ENCODE results near the gene PLAC8. TPM values are rescaled to one million over a fixed set of nuclear protein-coding genes. Genes with fewer than 3 reads are reported as not detected.

The PLAC8 gene
- total and polyA plus RNA-seq, 2 of the 4 experiments (the other 2 are of a cell fraction) = not detected

- no peak overlapping the region for H3K4me3 ChIP-seq (ENCODE audit: insufficient read depth, low read depth, low read length)
- DNase-seq (no peak), ATAC-seq (ENCODE audit: low read depth) (no peak)
- H2BK120ac ChIP-seq (ENCODE audit: low read depth, low read length) = no peak overlapping the region
- no peaks in the 10 kb centered on the region for H3K27me3 ChIP-seq (ENCODE audit: control insufficient read depth, insufficient read depth, low read length)
- H4K5ac ChIP-seq (ENCODE audit: low read depth, low read length) = no peak overlapping the region
- H3K9ac ChIP-seq (ENCODE audit: low read depth, low read length) = no peak overlapping the region
- no peak overlapping the region for H3K56ac ChIP-seq (ENCODE audit: extremely low read depth, insufficient read depth, low read length)
- dilution Hi-C loops (cut with HindIII; ENCODE audit: low sequenced_read_pairs, unreplicated experiment) (no loop called here), intact Hi-C loops (cut with micrococcal nuclease) (no loop called here), in situ Hi-C loops (cut with MboI; ENCODE audit: low sequenced_read_pairs) (no loop called here)
- H3K27ac ChIP-seq (ENCODE audit: insufficient read depth, low read length) = no peak overlapping the region
- H3K9me1 ChIP-seq (ENCODE audit: insufficient read depth, low read length) = 0 out of 2 replicates have a peak, but pooled peaks cover 3% of the 10 kb centered on the region
- ChIA-PET CTCF (no interaction called here), POLR2A (ENCODE audit: unreplicated experiment) (no interaction called here)
- no peaks in the 10 kb centered on the region for H3K79me1 ChIP-seq (ENCODE audit: low read depth in 1 of 2, low read length in 2 of 2)
- H4K91ac ChIP-seq (ENCODE audit: insufficient read depth, low read depth, low read length) = no peak overlapping the region
- H2BK5ac ChIP-seq (ENCODE audit: low read depth, low read length, poor library complexity, severe bottlenecking) = no peak overlapping the region
- H2AFZ ChIP-seq (replicated peaks; ENCODE audit: low read length, poor library complexity) = no peak overlapping the region
- H3K18ac ChIP-seq (ENCODE audit: low read depth, low read length) = no peak overlapping the region
- no peak overlapping the region for H2AK9ac ChIP-seq (replicated peaks; ENCODE audit: low read depth, low read length, poor library complexity)
- WGBS, 2 experiments (ENCODE audit: extremely low coverage in 2 of 2, insufficient read length in 1 of 2) = no CpG with 5 or more reads among the region's 6 CpGs
- no peak for TF ChIP-seq CTCF (conservative IDR thresholded peaks at IDR 0.05; ENCODE audit: low read depth, low read length)
- TF ChIP-seq RAD21 (IDR thresholded peaks at IDR 0.05; ENCODE audit: low read length) = no peak
- H2BK15ac ChIP-seq (ENCODE audit: low read depth, low read length) = no peak overlapping the region
- no peak overlapping the region for H3K14ac ChIP-seq (replicated peaks; ENCODE audit: low read depth, low read length)
- H3K9me3 ChIP-seq (ENCODE audit: control insufficient read depth, insufficient read depth, low read length) = no peaks in the 10 kb centered on the region
- no peak overlapping the region for H3K4me2 ChIP-seq (ENCODE audit: low read depth, low read length)
- no peak overlapping the region for H3K4ac ChIP-seq (ENCODE audit: low read depth, low read length)
- H4K20me1 ChIP-seq (ENCODE audit: insufficient read depth, low read length) = no peaks in the 10 kb centered on the region
- H3K4me1 ChIP-seq (ENCODE audit: control insufficient read depth, insufficient read depth, low read length) = no peaks in the 10 kb centered on the region; the same call in 1 of the 2 replicates
- BruUV-seq (replicated peaks) = no TSS peak
- H3K36me3 ChIP-seq (ENCODE audit: control insufficient read depth, insufficient read depth, low read length) = peaks cover 2% of the 10 kb centered on the region; the same call in 1 of the 2 replicates
- H3K23ac ChIP-seq (ENCODE audit: low read depth, low read length) = no peak overlapping the region
- no peak overlapping the region for H2AK5ac ChIP-seq (ENCODE audit: low read depth, low read length)
- H2BK20ac ChIP-seq (ENCODE audit: low read depth, low read length) = no peak overlapping the region
- no peak overlapping the region for H4K8ac ChIP-seq (ENCODE audit: low read depth in 2 of 2, low read length in 2 of 2)
Measured at GRCh38 chr4:83080561-83080960, 34.0 kb downstream of the PLAC8 start.

Measured in IMR-90 (cell line).